ENCODE data around the gene EFCAB14. TPM values are rescaled to one million over a fixed set of nuclear protein-coding genes. Genes with fewer than 3 reads are reported as not detected.

EFCAB14 gene
- total and polyA plus RNA-seq, 9 of the 15 experiments (the other 6 are each of a cell fraction or from before 2014, with no cell fraction given) = 7.3 to 49.0 (median 37.3) TPM

DNA sequence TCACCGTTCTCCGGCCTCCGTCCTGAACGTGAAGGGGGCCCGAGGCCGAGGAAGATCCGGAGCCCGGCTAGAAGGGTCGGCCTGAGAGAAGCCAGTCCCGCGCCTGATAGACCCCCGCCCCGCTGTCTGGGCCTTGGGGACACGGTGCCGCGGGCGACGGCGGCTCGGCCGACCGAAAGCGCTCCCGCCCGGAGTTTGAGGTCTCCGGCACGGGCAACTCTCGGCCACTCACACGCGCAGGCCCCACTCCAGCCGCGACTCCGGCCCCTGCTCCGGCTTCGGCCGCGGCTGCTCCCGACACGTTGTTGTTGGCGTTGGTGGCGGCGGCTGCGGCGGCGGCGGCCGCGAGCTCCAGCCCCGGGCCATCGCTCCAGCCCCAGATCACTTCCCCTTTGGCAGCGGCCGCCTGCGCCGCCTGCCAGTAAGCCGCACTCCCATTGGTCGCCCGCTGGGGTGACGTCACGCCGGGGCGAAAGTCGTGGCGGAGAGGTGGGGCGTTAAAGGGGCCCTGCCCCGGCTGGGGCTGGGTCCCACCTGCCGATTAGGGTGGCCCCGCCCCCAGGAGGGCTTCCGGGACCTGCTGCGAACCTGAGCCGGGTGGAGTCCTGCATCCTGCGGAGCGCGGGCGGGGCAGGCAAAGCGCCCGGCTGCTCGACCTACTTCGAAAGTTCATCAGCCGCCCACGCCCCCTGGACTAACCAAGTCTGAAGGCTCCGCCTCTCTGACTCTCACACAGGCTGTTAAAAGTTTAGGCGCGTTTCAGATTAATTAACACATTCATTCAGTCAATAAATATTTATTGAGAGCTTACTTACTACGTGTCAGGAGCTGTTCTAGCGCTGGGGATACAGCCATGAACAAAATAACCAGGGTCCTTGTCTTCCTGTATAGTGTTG, at the start of gene EFCAB14 (continued):
- TF ChIP-seq, protein P1, sequence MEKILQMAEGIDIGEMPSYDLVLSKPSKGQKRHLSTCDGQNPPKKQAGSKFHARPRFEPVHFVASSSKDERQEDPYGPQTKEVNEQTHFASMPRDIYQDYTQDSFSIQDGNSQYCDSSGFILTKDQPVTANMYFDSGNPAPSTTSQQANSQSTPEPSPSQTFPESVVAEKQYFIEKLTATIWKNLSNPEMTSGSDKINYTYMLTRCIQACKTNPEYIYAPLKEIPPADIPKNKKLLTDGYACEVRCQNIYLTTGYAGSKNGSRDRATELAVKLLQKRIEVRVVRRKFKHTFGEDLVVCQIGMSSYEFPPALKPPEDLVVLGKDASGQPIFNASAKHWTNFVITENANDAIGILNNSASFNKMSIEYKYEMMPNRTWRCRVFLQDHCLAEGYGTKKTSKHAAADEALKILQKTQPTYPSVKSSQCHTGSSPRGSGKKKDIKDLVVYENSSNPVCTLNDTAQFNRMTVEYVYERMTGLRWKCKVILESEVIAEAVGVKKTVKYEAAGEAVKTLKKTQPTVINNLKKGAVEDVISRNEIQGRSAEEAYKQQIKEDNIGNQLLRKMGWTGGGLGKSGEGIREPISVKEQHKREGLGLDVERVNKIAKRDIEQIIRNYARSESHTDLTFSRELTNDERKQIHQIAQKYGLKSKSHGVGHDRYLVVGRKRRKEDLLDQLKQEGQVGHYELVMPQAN (IDR thresholded peaks at IDR 0.05; ENCODE audit: borderline replicate concordance) = peak; percentile 62; the same call in 1 of the 2 replicates
- TF ChIP-seq CHD2 (IDR thresholded peaks at IDR 0.05; ENCODE audit: low read depth, low read length) = peak; percentile 73
- peak; percentile 98 for TF ChIP-seq CREM (IDR thresholded peaks at IDR 0.05; ENCODE audit: low read depth)
- TF ChIP-seq ZBTB1 (CRISPR knock-in tag; IDR thresholded peaks at IDR 0.05; ENCODE audit: borderline replicate concordance, low read depth) = peak; percentile 69; the same call in 1 of the 2 replicates
- TF ChIP-seq ZFX (CRISPR knock-in tag; IDR thresholded peaks at IDR 0.05) = peak; percentile 98
- TF ChIP-seq MCM3 (IDR thresholded peaks at IDR 0.05) = no peak
- peak; percentile 92 for TF ChIP-seq TAF1 (IDR thresholded peaks at IDR 0.05; ENCODE audit: control insufficient read depth, extremely low read depth, insufficient read depth, low read length, severe bottlenecking)
- peak; percentile 97 for TF ChIP-seq HMGN3 (IDR thresholded peaks at IDR 0.05; ENCODE audit: borderline replicate concordance, extremely low read depth, insufficient read length, low read depth, low read length)
- TF ChIP-seq, protein P2, sequence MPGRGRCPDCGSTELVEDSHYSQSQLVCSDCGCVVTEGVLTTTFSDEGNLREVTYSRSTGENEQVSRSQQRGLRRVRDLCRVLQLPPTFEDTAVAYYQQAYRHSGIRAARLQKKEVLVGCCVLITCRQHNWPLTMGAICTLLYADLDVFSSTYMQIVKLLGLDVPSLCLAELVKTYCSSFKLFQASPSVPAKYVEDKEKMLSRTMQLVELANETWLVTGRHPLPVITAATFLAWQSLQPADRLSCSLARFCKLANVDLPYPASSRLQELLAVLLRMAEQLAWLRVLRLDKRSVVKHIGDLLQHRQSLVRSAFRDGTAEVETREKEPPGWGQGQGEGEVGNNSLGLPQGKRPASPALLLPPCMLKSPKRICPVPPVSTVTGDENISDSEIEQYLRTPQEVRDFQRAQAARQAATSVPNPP (IDR thresholded peaks at IDR 0.05; ENCODE audit: borderline replicate concordance, insufficient read depth, insufficient read length) = no peak
- TF ChIP-seq NEUROD1 (IDR thresholded peaks at IDR 0.05; ENCODE audit: borderline replicate concordance, low read depth, low read length, partially characterized antibody) = peak; percentile 99
- TF ChIP-seq BRD4 (IDR thresholded peaks at IDR 0.05) = no peak
- TF ChIP-seq XRCC3 (IDR thresholded peaks at IDR 0.05) = no peak
- peak; percentile 47 for TF ChIP-seq CHD1 (IDR thresholded peaks at IDR 0.05; ENCODE audit: low read length)
- TF ChIP-seq RBBP5 (IDR thresholded peaks at IDR 0.05; ENCODE audit: borderline replicate concordance, insufficient read depth, low read length, poor library complexity, severe bottlenecking) = peak; percentile 100
- TF ChIP-seq EP400 (IDR thresholded peaks at IDR 0.05) = peak; percentile 89
- no peak for TF ChIP-seq TRIM28 (IDR thresholded peaks at IDR 0.05)
- TF ChIP-seq NR1H2 (CRISPR knock-in tag; IDR thresholded peaks at IDR 0.05) = 0 out of 2 replicates have a peak, but pooled peaks have one; percentile 49
- peak; percentile 59; the same call in 1 of the 2 replicates for TF ChIP-seq PML (IDR thresholded peaks at IDR 0.05; ENCODE audit: low read length)
- TF ChIP-seq CAMTA2 (CRISPR knock-in tag; conservative IDR thresholded peaks at IDR 0.05) = 0 out of 2 replicates have a peak, but pooled peaks have one; percentile 40
- peak; percentile 89 for TF ChIP-seq FOS (IDR thresholded peaks at IDR 0.05; ENCODE audit: extremely low read depth, insufficient read length)

Measured in K562 (cell line).